ENCODE results near the gene RAB6A. TPM values are rescaled to one million over a fixed set of nuclear protein-coding genes. Genes with fewer than 3 reads are reported as not detected.

RAB6A gene
- total and polyA plus RNA-seq, 2 of the 8 experiments (the other 6 are each of a cell fraction or from before 2014, with no cell fraction given), result 24.4 to 88.6 TPM

DNA sequence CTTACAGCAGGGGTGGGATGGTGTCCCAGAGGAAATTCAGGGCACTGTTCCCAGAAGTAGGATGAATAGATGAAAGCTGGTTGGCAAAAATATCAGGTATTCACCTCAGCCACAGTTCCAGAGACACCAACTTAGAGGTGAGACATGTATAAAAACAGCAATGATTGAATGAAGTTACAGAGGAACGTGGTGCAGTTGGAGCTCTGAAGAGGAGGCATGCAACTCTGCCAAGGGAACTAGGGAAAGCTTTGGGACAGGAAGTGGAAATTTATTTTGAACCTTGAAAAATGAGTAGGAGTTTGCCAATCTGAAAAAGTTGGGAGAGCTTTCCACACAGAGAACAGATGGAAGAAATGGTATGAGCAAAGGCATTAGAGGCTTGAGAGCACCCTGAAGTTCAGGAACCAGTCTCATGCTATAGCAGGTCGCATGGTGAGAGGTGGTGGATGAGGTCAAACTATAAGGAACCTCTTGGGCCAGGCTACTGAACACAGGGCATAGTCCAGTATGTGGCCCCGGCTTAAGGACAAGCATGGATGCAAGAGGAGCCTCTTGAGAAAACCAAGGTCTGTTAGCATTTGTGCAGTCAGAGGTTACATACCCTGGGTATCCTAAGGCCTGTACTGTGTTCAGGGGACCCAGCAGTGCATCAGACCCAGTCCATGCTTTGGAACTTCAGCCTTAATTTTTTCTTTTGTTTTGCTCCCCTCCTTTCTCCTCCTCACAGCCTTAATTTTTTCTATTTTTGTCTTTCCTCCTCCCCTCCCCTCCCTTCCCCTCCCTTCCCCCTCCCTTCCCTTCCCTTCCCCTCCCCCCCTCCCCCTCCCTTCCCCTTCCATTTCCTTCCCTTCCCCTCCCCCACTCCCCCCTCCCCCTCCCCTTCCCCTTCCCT lies 97.0 kb downstream of the RAB6A start:
- no peaks in the 10 kb centered on the region for H3K36me3 ChIP-seq (ENCODE audit: control insufficient read depth in 2 of 4, insufficient read depth in 4 of 4, low read length in 3 of 4)
- no peak overlapping the region for H3K18ac ChIP-seq (ENCODE audit: extremely low read depth, low read length)
- peaks cover 0 to 19% (median 14%) of the 10 kb centered on the region in 4 experiments; a peak in 4 of 7 replicates for H3K27me3 ChIP-seq (replicated peaks in 1 of 4; ENCODE audit: control insufficient read depth in 3 of 4, extremely low read depth in 1 of 4, insufficient read depth in 3 of 4, low read length in 3 of 4)
- H3K23me2 ChIP-seq (ENCODE audit: low read depth, low read length), result peaks cover 2% of the 10 kb centered on the region; the same call in 1 of the 2 replicates
- H2BK15ac ChIP-seq (ENCODE audit: low read length), result no peak overlapping the region; the same call in 1 of the 2 replicates
- CTCF ChIA-PET (ENCODE audit: partially characterized antibody), result interaction anchor here (0.6 to 30.1 kb wide), 13 partner anchors 7 to 313 kb away, joined by 3 to 653 read pairs (median 14); partner anchors contain the start of gene PLEKHB1
- H2AFZ ChIP-seq (ENCODE audit: low read length), result no peak overlapping the region
- no peaks in the 10 kb centered on the region for H3K9me3 ChIP-seq (ENCODE audit: insufficient read depth in 2 of 2, low read depth in 1 of 2, low read length in 1 of 2)
- no peak overlapping the region for H4K5ac ChIP-seq (ENCODE audit: insufficient read length, low read depth, low read length)
- no peak overlapping the region for H3K56ac ChIP-seq (replicated peaks; ENCODE audit: insufficient read length, low read depth, low read length)
- TF ChIP-seq, protein P1, sequence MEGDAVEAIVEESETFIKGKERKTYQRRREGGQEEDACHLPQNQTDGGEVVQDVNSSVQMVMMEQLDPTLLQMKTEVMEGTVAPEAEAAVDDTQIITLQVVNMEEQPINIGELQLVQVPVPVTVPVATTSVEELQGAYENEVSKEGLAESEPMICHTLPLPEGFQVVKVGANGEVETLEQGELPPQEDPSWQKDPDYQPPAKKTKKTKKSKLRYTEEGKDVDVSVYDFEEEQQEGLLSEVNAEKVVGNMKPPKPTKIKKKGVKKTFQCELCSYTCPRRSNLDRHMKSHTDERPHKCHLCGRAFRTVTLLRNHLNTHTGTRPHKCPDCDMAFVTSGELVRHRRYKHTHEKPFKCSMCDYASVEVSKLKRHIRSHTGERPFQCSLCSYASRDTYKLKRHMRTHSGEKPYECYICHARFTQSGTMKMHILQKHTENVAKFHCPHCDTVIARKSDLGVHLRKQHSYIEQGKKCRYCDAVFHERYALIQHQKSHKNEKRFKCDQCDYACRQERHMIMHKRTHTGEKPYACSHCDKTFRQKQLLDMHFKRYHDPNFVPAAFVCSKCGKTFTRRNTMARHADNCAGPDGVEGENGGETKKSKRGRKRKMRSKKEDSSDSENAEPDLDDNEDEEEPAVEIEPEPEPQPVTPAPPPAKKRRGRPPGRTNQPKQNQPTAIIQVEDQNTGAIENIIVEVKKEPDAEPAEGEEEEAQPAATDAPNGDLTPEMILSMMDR (IDR thresholded peaks at IDR 0.05; ENCODE audit: control extremely low read depth in 1 of 3, insufficient read depth in 1 of 3, low read depth in 1 of 3, low read length in 3 of 3), result 0 out of 4 replicates have a peak, but pooled peaks of 1 of the 3 experiments have one; percentile 1
- no peak for TF ChIP-seq SRF (IDR thresholded peaks at IDR 0.05; ENCODE audit: low read depth, low read length)
- H2AK5ac ChIP-seq (ENCODE audit: low read depth, low read length), result no peak overlapping the region
- no peaks in the 10 kb centered on the region for H4K20me1 ChIP-seq (replicated peaks in 1 of 2; ENCODE audit: control insufficient read depth in 1 of 2, insufficient read depth in 2 of 2, low read length in 2 of 2)
- no peak overlapping the region for H3K4me3 ChIP-seq (ENCODE audit: extremely low read depth in 1 of 4, insufficient read depth in 2 of 4, low read depth in 3 of 4, low read length in 4 of 4)
- H3K23ac ChIP-seq (ENCODE audit: insufficient read length), result no peak overlapping the region
- no peak for FAIRE-seq
- H2BK20ac ChIP-seq (ENCODE audit: low read length), result no peak overlapping the region
- no peak overlapping the region for H3K14ac ChIP-seq (ENCODE audit: insufficient read length)
- WGBS, 2 experiments (ENCODE audit: extremely low coverage in 1 of 2, insufficient coverage in 1 of 2, insufficient read length in 1 of 2, insufficient replicate concordance in 2 of 2, low coverage in 1 of 2, low lambda C conversion rate in 2 of 2, missing lambda C conversion rate in 1 of 2), result 85% methylated on average over 3 of the region's 3 CpGs; no CpG with 5 or more reads in 1 of the 2 experiments
- H3K79me2 ChIP-seq (ENCODE audit: control insufficient read depth in 1 of 2, insufficient read depth in 2 of 2, low read length in 2 of 2), result no peaks in the 10 kb centered on the region
- H2BK12ac ChIP-seq (ENCODE audit: low read depth, low read length), result no peak overlapping the region
- no peak for DNase-seq (ENCODE audit: low read depth in 1 of 2, low spot score in 2 of 2)
- no peak overlapping the region for H4K91ac ChIP-seq (replicated peaks; ENCODE audit: insufficient read length, low read length)
- H2BK120ac ChIP-seq (replicated peaks; ENCODE audit: low read depth, low read length), result no peak overlapping the region
- H2BK5ac ChIP-seq (ENCODE audit: low read depth, low read length), result no peak overlapping the region
- H3K4ac ChIP-seq (replicated peaks; ENCODE audit: insufficient read length, low read depth, low read length), result no peak overlapping the region
- H3K27ac ChIP-seq (ENCODE audit: low read depth, low read length), result no peak overlapping the region
- H3K9ac ChIP-seq (replicated peaks in 1 of 4; ENCODE audit: extremely low read depth in 1 of 4, low read depth in 3 of 4, low read length in 3 of 4), result no peak overlapping the region
- peaks cover 0 to 7% (median 3%) of the 10 kb centered on the region in 4 experiments; a peak in 5 of 7 replicates for H3K4me1 ChIP-seq (replicated peaks in 1 of 4; ENCODE audit: control insufficient read depth in 3 of 4, insufficient read depth in 4 of 4, low read length in 3 of 4)
- POLR2A ChIA-PET (ENCODE audit: partially characterized antibody), result interaction anchor here (0.7 to 2.3 kb wide), 2 partner anchors 8 to 121 kb away, joined by 3 to 5 read pairs; no protein-coding TSS in a partner anchor
- no peaks in the 10 kb centered on the region for H3K79me1 ChIP-seq (ENCODE audit: low read depth, low read length)
- H4K8ac ChIP-seq (ENCODE audit: extremely low read depth, insufficient read depth, low read length), result no peak overlapping the region
- H3K4me2 ChIP-seq (ENCODE audit: insufficient read depth in 1 of 2, low read depth in 2 of 2, low read length in 2 of 2), result no peak overlapping the region

Data from H1 (cell line).